SJCRH30 (cell line): Measurements from ENCODE around the gene G3BP2. TPM values are rescaled to one million over a fixed set of nuclear protein-coding genes. Genes with fewer than 3 reads are reported as not detected.

Experiments
- DNase-seq, 2 experiments: peaks; one replicate each; pipeline ENCODE4 v3.0.0-alpha.2; 2015 to 2020
- H3K27ac ChIP-seq: fragments of 250-450 bp; sonication (Bioruptor Pico); 2 replicates; pipeline ENCODE4 v1.5.1; 2020; ENCODE audit warnings: mild to moderate bottlenecking, moderate library complexity
- H3K27me3 ChIP-seq: fragments of 250-450 bp; sonication (Bioruptor Pico); 2 replicates; pipeline ENCODE4 v1.5.1; 2020; ENCODE audit warnings: mild to moderate bottlenecking, moderate library complexity
- H3K36me3 ChIP-seq: fragments of 250-450 bp; sonication (Bioruptor Pico); 2 replicates; pipeline ENCODE4 v1.5.1; 2020; ENCODE audit warnings: mild to moderate bottlenecking, moderate library complexity
- H3K4me1 ChIP-seq: fragments of 250-450 bp; sonication (Bioruptor Pico); 2 replicates; pipeline ENCODE4 v1.5.1; 2020; ENCODE audit warnings: mild to moderate bottlenecking, moderate library complexity
- H3K4me3 ChIP-seq: fragments of 250-450 bp; sonication (Bioruptor Pico); 2 replicates; pipeline ENCODE4 v1.5.1; 2020; ENCODE audit warnings: mild to moderate bottlenecking, moderate library complexity
- H3K9me3 ChIP-seq: fragments of 250-450 bp; sonication (Bioruptor Pico); replicated peaks from 2 replicates; pipeline ENCODE4 v1.5.1; 2020; ENCODE audit warnings: mild to moderate bottlenecking, moderate library complexity
- total RNA-seq: library from RNA; depleted of rRNA; stranded (reverse); fragments of >200 nt; shearing (Covaris generic); gene quantifications from 2 replicates; pipeline ENCODE4 v1.2.3, GENCODE V29; 2014

G3BP2 gene
- total RNA-seq, 1 experiment from 2014 or later: 301 TPM

DNA sequence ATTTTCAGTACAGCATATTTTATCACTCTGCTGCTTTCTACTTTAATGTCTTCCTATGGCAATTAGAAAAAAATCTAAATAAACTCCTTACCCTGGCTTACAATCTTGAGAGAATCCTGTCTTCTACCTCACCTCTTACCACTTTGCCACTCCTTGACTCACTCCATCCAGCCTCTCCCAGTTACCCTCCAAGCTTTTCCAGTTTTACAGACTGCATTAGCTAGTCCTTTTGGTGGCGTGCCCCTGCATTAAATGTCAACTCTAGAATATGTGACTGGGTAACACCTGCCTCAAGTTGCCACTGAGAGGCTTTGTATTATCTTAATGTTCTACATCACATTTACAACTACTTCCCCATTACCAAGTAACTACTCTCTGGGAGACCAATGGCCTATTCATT is 35.4 kb downstream of the G3BP2 start:
- Histone ChIP-seq H3K36me3 (peaks cover 24% of the 10 kb centered on the region), H3K4me1 (peaks cover 6% of the 10 kb centered on the region)
- no peak for DNase-seq

DNA sequence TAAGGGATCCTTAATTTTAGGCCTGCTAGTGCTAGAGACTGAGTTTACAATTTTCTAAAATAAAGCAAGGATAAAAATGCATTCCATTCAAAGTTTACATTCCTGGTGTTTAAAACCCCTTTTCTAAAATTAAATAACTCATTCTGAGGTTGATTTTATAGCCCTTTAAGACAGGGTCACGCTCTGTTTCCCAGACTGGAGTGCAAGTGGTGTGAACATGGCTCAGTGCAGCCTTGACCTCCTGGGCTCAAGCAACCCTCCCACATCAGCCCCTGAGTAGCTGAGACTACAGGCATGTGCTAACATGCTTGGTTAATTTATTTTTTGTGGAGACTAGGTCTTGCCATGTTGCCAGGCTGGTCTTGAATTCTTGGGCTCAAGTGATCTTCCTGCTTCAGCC is 36.0 kb downstream of the G3BP2 start:
- no peak for DNase-seq
- no peaks in the 10 kb centered on the region for H3K9me3 ChIP-seq
- no peak overlapping the region for H3K27ac ChIP-seq
- no peaks in the 10 kb centered on the region for H3K27me3 ChIP-seq
- no peak overlapping the region for H3K4me3 ChIP-seq
- peaks cover 18% of the 10 kb centered on the region for H3K36me3 ChIP-seq
- no peaks in the 10 kb centered on the region; the same call in none of the 2 replicates for H3K4me1 ChIP-seq

More for the DNA sequence above, 35.4 kb downstream of the G3BP2 start:
- Histone ChIP-seq H3K4me3 (no peak overlapping the region), H3K9me3 (no peaks in the 10 kb centered on the region), H3K27ac (no peak overlapping the region), H3K27me3 (no peaks in the 10 kb centered on the region)

DNA sequence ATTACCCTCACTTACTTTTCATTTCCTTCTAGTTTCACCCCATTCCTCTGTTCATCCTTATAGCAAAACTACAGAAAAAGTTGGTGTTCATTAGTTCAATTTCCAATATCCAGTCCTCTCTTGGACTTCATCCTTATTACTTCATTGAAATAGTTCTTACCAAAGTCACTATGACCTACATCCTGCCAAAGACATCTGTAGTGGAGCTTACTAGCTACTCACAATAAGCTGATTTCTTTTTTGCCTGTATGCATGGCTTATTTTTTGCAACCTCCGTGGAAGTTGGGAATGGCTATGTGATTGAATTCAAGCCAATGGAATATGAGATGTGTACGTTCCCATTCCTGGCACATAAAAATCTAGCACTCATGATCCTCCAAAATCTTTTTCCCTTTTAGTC is 38.3 kb downstream of the G3BP2 start:
- Histone ChIP-seq H3K4me3 (no peak overlapping the region), H3K4me1 (no peaks in the 10 kb centered on the region; the same call in 1 of the 2 replicates), H3K9me3 (no peaks in the 10 kb centered on the region; the same call in 1 of the 2 replicates), H3K36me3 (peaks cover 4% of the 10 kb centered on the region), H3K27me3 (no peaks in the 10 kb centered on the region), H3K27ac (no peak overlapping the region)
- no peak for DNase-seq

DNA sequence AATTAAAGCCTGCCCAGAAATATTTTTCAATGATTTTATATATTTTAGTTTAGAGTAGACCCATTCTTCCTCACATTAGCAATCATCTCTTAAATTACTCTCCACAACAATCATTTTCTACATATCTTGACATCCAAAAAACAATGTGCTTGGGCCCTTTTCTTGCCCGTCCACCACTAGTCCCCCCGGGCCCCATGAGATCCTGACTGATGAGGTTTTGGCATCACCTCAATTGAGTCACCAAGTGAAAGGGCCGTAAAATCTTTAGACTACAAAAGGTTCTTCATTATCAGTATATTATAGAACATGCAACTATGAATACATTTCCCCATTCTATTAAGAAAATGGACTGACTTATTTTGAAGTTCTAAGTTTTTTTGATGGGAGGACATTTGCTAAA is 38.9 kb downstream of the G3BP2 start:
- H3K27ac ChIP-seq: no peak overlapping the region
- H3K27me3 ChIP-seq: no peaks in the 10 kb centered on the region
- H3K4me3 ChIP-seq: no peak overlapping the region
- H3K36me3 ChIP-seq: no peaks in the 10 kb centered on the region; the same call in none of the 2 replicates
- no peaks in the 10 kb centered on the region; the same call in 1 of the 2 replicates for H3K4me1 ChIP-seq
- no peak for DNase-seq
- H3K9me3 ChIP-seq: no peaks in the 10 kb centered on the region; the same call in 1 of the 2 replicates

DNA sequence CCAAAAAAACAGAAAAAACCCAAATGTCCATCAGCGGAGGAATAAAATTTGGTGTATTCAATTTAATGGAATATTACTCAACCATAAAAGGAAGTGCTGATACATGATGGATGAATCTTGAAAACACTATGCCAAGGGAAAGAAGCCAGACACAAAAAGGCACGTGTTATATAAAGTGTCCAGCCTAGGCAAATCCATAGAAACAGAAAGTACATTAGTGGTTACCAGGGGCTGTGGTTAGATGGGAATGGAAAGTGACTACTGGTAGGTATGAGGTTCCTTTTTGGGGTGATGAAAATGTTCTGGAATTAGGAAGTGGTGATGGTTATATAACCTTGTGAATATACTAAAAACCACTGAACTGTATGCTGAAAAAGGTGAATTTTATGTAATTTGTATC is 39.4 kb downstream of the G3BP2 start:
- peak in 1 of 2 experiments; percentile 25 for DNase-seq
- Histone ChIP-seq H3K9me3 (no peaks in the 10 kb centered on the region; the same call in 1 of the 2 replicates), H3K4me1 (no peaks in the 10 kb centered on the region; the same call in 1 of the 2 replicates), H3K27ac (no peak overlapping the region), H3K4me3 (no peak overlapping the region), H3K36me3 (no peaks in the 10 kb centered on the region; the same call in 1 of the 2 replicates), H3K27me3 (no peaks in the 10 kb centered on the region)

DNA sequence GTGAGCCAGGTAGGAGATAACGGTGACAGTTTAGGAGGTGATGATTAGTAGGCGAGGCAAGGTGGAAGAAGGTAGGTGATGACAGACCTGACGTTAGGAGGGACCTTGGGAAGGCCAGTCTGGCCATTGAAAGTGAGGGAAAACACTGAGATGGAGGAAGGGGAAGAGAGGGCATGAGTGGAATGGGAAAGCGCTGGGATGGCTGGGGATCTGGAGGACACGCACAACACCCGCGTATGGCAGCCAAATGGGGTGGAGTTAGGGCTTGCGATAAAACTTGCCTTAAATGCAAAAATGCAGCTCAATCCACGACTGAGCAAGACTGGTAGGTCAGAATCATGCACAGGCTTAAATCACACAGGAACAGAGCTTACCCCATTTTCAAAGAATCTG is 42.3 kb downstream of the G3BP2 start:
- no peaks in the 10 kb centered on the region; the same call in 1 of the 2 replicates for H3K4me1 ChIP-seq
- H3K27ac ChIP-seq: no peak overlapping the region
- no peaks in the 10 kb centered on the region; the same call in 1 of the 2 replicates for H3K9me3 ChIP-seq
- DNase-seq: no peak
- no peak overlapping the region for H3K4me3 ChIP-seq
- no peaks in the 10 kb centered on the region; the same call in 1 of the 2 replicates for H3K27me3 ChIP-seq
- no peaks in the 10 kb centered on the region for H3K36me3 ChIP-seq

DNA sequence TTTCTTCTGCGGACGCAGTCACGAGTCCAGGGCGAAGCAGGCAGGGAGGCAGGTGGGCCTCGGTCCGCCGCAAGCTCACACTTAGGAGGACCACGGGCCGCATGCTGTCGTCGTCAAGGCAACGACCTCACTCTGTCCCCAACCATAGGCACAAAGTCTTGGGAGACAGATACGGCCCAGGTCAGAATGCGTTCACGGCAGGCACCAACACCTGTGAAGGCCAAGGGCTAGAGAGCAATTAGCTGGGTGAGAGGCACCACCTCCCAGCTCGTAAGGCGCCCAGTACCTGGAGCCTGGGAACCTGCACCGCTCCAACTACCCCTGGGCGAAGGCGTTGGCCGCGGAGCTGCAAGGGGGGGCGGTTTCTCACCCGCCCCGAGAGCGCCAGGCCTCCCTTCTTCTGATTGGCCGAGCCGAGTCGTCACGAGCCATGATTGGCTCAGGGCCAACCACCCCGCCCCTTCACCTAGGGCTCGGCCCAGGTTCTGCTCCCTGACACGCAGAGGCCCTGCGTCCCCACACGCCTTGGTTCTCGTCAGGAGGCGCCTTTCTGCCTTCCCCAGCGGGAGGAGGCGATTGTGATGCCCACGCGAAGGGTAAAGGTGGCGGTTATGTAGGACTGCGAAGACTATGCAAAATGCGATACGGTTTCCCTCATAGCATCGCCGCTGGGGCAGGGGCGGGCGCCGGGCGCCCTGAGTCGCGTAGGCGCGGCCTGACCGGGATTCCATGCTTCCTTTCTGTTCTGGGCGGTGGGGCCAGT is 42.9 kb downstream of the G3BP2 start, which contains the start of gene CDKL2:
TSS of gene CDKL2 (minus strand) at position 355 of the 763 bp plus-strand sequence. CDS start 4,540 bp downstream, outside the sequence.
- Histone ChIP-seq H3K4me3 (no peak within 1 kb of the TSS), H3K36me3 (no peaks in the 10 kb centered on the region), H3K9me3 (no peaks in the 10 kb centered on the region; the same call in 1 of the 2 replicates), H3K27ac (no peak within 1 kb of the TSS), H3K27me3 (no peaks in the 10 kb centered on the region; the same call in 1 of the 2 replicates), H3K4me1 (no peaks in the 10 kb centered on the region; the same call in 1 of the 2 replicates)
- DNase-seq: no peak

DNA sequence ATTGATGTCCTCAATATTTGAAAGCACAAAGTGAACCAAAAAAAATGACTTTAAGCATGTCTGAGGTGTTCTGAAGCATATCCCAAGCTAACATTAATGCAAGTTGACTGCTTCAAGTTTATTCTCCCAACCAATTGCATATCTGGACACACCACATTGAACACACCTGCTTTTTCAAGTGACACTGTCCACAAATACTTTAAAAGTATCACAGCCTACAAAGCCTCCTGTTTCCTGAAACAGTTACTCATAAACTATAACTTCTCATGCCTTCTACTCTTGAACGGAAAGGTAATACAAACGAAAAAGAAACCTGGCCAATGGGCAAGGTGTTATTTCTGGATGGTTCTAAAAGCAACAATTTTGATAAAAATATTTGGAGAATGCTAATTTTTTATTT is 44.0 kb downstream of the G3BP2 start:
- no peaks in the 10 kb centered on the region for H3K36me3 ChIP-seq
- no peak overlapping the region for H3K27ac ChIP-seq
- H3K4me1 ChIP-seq: no peaks in the 10 kb centered on the region; the same call in 1 of the 2 replicates
- H3K4me3 ChIP-seq: no peak overlapping the region
- no peak for DNase-seq
- no peaks in the 10 kb centered on the region; the same call in 1 of the 2 replicates for H3K9me3 ChIP-seq
- no peaks in the 10 kb centered on the region; the same call in 1 of the 2 replicates for H3K27me3 ChIP-seq

DNA sequence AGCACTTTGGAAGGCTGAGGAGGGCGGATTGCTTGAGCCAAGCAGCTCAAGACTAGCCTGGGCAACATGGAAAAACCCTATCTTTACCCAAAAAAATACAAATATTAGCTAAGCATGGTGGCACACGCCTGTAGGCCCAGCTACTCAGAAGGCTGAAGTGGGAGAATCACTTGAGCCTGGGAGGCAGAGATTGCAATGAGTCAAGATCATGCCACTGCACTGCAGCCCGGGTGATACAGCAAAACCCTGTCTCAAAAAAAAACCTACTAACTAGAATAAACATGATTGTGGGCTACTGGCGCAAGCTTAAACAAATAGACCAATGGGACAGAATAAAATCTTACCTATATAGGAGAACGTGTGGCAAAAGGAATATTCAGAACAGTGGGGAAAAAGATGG is 50.2 kb downstream of the G3BP2 start:
- no peak overlapping the region for H3K27ac ChIP-seq

DNA sequence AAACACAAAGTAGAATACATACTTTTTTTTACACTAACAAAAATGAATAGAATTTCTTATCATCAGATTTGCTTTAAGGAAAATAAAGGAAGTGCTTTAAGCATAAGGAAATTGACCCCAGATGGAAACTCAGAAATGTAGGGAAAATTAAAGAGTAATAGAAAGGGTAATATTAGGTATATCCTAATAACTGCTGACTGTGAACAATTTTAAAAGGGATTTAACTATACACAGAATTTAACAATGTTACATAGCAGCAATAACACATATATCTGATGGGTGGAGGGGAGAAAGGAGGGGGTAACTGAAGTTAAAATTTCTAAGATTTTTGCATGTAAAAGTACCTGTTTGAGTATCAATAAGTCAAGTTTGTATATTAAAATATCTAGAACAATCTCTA is 51.5 kb downstream of the G3BP2 start:
- Histone ChIP-seq H3K4me1 (no peaks in the 10 kb centered on the region), H3K4me3 (no peak overlapping the region), H3K27ac (no peak overlapping the region), H3K9me3 (no peaks in the 10 kb centered on the region; the same call in 1 of the 2 replicates), H3K36me3 (peaks cover 2% of the 10 kb centered on the region; the same call in 1 of the 2 replicates), H3K27me3 (no peaks in the 10 kb centered on the region)
- DNase-seq: no peak

More for the DNA sequence above, 50.2 kb downstream of the G3BP2 start:
- Histone ChIP-seq H3K9me3 (no peaks in the 10 kb centered on the region; the same call in 1 of the 2 replicates), H3K27me3 (no peaks in the 10 kb centered on the region), H3K4me1 (no peaks in the 10 kb centered on the region), H3K4me3 (no peak overlapping the region), H3K36me3 (peaks cover 2% of the 10 kb centered on the region; the same call in 1 of the 2 replicates)
- DNase-seq: no peak

DNA sequence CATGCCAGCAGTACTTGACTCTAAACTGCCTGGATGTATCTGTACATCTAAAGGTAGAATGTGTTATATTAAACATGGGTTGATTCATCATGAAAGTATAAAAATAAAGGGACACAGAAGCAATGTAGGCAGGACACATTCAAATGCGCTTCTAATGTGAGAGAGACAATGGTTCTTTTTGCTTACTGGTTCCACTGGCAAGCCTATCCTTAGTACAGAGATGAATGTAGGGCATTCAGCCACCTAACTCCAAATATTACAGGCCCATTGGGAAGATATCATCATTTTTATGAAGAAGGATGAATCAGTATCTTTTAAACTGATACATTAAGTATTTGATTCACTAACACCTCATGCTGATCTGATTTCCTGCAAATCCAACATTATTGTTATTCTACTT is 60.9 kb downstream of the G3BP2 start:
- Histone ChIP-seq H3K9me3 (no peaks in the 10 kb centered on the region), H3K4me1 (no peaks in the 10 kb centered on the region)

DNA sequence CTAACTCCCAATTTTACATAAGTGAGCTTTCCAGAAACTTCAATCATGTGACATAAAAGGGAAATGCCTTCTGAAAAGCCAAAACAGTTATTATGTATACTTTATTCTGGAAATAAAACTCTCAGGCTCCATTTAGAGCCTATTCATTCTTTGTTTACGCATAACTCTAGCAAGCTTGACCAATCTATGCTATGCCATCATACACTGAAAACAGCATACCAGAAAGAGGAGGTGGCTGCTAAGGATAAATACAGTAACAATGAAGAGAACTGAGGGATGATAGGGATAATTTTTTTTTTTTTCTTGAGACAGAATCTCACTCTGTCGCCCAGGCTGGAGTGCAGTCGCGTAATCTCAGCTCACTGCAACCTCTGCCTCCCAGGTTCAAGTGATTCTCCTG is 67.3 kb downstream of the G3BP2 start:
- H3K27ac ChIP-seq: no peak overlapping the region
- DNase-seq: no peak
- no peak overlapping the region for H3K4me3 ChIP-seq
- no peaks in the 10 kb centered on the region for H3K9me3 ChIP-seq
- no peaks in the 10 kb centered on the region for H3K4me1 ChIP-seq
- no peaks in the 10 kb centered on the region for H3K27me3 ChIP-seq
- H3K36me3 ChIP-seq: no peaks in the 10 kb centered on the region

More for the DNA sequence above, 60.9 kb downstream of the G3BP2 start:
- Histone ChIP-seq H3K36me3 (no peaks in the 10 kb centered on the region), H3K27ac (no peak overlapping the region), H3K4me3 (no peak overlapping the region), H3K27me3 (no peaks in the 10 kb centered on the region)
- DNase-seq: no peak

DNA sequence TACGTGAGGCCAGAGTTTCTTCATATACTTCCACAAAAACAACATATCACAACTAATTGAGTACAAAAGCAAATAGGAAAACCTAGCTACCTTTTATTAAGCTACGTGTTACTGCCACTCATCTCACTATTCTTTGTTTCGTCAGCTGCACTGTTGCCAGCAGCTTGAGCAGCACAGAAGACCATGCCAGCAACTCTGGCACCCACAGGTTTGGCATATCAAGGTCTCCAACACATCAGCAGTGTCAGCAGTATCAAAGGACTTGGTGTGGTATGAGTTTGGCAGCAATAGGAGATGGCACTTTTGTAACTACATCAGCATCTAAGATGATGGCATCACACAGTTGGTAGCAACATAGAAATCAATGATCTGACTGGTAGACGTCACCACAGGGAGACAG is 73.6 kb downstream of the G3BP2 start:
- Histone ChIP-seq H3K4me1 (no peaks in the 10 kb centered on the region), H3K27me3 (no peaks in the 10 kb centered on the region), H3K9me3 (no peaks in the 10 kb centered on the region), H3K4me3 (no peak overlapping the region), H3K27ac (no peak overlapping the region), H3K36me3 (0 out of 2 replicates have a peak, but pooled peaks cover 4% of the 10 kb centered on the region)
- no peak for DNase-seq

DNA sequence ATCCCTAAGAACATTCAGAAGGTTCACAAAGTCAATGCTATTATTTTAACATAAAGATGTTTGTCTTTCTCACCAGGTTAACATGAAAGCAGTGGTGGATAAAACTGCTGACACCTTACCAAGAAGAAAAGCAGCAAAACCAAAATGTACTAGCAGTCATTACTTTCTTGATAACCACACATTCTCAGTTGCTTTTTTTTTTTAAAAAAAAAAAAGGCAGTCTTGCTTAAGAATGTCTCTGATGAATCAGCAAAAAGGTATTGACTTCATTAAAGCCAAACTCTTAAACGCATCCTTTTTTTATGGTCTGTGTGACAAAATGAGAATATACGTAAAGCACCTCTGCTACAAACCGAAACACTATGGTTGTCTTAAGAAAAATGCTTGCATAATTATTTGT is 74.8 kb downstream of the G3BP2 start:
- Histone ChIP-seq H3K27me3 (no peaks in the 10 kb centered on the region), H3K4me1 (no peaks in the 10 kb centered on the region), H3K27ac (no peak overlapping the region), H3K9me3 (no peaks in the 10 kb centered on the region), H3K4me3 (no peak overlapping the region), H3K36me3 (0 out of 2 replicates have a peak, but pooled peaks cover 4% of the 10 kb centered on the region)
- no peak for DNase-seq

DNA sequence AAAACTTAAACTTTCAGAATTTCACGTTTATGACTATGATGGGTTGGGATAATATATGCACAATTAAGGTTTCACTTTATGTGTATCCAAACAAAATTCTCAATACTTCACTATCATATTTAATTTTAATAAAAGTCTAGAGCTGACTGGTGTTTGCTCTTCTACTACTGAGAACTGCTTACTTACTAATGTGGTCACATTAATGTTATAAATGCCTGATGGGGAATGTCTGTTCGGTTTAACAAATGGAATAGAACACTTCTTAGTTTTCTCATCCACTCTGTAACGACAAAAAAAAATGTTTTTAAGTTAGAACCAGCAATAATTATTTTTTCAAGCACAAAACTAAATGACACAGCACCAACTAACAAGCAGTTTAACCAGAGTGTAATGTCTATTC is 77.2 kb downstream of the G3BP2 start:
- H3K36me3 ChIP-seq: 0 out of 2 replicates have a peak, but pooled peaks cover 4% of the 10 kb centered on the region
- no peaks in the 10 kb centered on the region for H3K27me3 ChIP-seq
- no peaks in the 10 kb centered on the region for H3K9me3 ChIP-seq
- H3K27ac ChIP-seq: no peak overlapping the region
- DNase-seq: no peak
- H3K4me3 ChIP-seq: no peak overlapping the region
- no peaks in the 10 kb centered on the region for H3K4me1 ChIP-seq
